K562 (cell line): ENCODE measurements around the gene CBFA2T2.

Experiments used
- ARNT ChIP-seq, 2 experiments: fragments of 450-650 bp; IDR thresholded peaks; 2 replicates each; pipeline ENCODE4 v1.6.1; 2016; ENCODE audit warnings: mild to moderate bottlenecking in 1 of 2
- GATA2 ChIP-seq: sonication (generic); formaldehyde crosslinking; IDR thresholded peaks from 2 replicates; pipeline ENCODE4 v1.4.0; 2020; ENCODE audit warnings: mild to moderate bottlenecking, missing genetic modification reagents
- MTA2 ChIP-seq: fragments of 450-650 bp; IDR thresholded peaks from 2 replicates; pipeline ENCODE4 v1.6.1; 2016; ENCODE audit warnings: low read depth
- NFRKB ChIP-seq: fragments of 450-650 bp; IDR thresholded peaks from 2 replicates; pipeline ENCODE4 v1.6.1; 2016; ENCODE audit warnings: low read depth
- NONO ChIP-seq, 2 experiments: fragments of 200-400 bp in 1 of 2; fragments of 450-650 bp in 1 of 2; formaldehyde crosslinking in 1 of 2; IDR thresholded peaks; 2 replicates each; pipeline ENCODE4 v1.6.1; 2017; ENCODE audit warnings: low read depth in 2 of 2, mild to moderate bottlenecking in 2 of 2, moderate library complexity in 2 of 2, low read length in 1 of 2
- RAD21 ChIP-seq, 2 experiments: fragments of 250-450 bp in 1 of 2; fragments of 450-650 bp in 1 of 2; sonication (Bioruptor Pico) in 1 of 2; formaldehyde crosslinking in 1 of 2; IDR thresholded peaks in 1 of 2; conservative IDR thresholded peaks in 1 of 2; 2 replicates each; pipeline versions ENCODE4 v1.4.0 to v1.8.0; 2020 to 2022; ENCODE audit warnings: mild to moderate bottlenecking in 2 of 2, moderate library complexity in 1 of 2
- ZNF76 ChIP-seq: fragments of 250-450 bp; sonication (Bioruptor Pico); IDR thresholded peaks from 2 replicates; pipeline ENCODE4 v1.4.0; 2020; ENCODE audit warnings: mild to moderate bottlenecking, moderate library complexity, borderline replicate concordance
- TF ChIP-seq, protein P1 (sequence below): fragments of 450-650 bp; IDR thresholded peaks from 2 replicates; pipeline ENCODE4 v1.6.1; 2017; ENCODE audit warnings: antibody characterized with exemption
- TF ChIP-seq, protein P2 (sequence below), 3 experiments: IDR thresholded peaks in 2 of 3; conservative IDR thresholded peaks in 1 of 3; 2 replicates each; pipeline ENCODE4 v1.5.1; 2011 to 2012; ENCODE audit warnings: low read length in 3 of 3, mild to moderate bottlenecking in 3 of 3, control low read depth in 2 of 3, improper control_type of control experiment in 1 of 3, inconsistent platforms in 1 of 3, low read depth in 1 of 3, mixed read lengths in 1 of 3, moderate library complexity in 1 of 3; ENCODE audit not compliant: insufficient read depth in 2 of 3

DNA sequence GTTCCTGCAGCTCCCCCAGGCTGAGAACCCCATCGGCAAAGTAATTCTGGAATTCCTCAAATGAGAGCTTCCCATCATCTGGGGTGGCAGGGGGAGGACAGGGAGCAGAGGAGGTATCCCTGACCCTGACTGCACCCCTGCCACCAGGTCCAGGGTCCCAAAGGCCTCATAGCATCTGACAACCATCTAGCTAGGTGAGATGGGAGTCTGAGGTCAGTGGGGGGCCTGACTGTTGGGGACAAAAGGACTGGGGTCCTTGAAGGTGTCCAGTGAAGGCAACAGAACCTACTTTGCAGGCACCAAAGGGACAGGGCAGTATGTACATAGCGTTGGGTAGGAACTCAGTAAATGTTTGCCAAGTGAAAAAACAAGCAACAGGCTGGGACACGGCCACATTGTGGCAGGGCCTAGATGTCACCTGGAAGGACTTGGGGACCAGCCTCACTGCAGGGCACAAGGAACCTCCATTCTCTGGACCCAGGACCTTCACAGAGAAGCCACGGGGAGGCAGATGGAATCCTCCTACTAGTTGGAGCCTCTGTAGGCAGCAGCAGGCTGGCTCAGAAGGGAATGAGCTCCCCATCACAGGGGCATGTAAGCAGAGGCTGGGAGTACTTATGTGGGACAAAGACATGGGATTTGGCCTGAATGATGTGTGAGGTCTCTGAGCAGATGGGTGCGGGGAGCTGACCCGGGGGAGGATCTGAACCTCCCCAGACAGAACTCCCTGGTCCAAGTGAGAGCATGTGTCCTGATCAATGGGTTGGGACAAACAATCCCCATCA lies 181.0 kb downstream of the CBFA2T2 start:
- TF ChIP-seq ZNF76 (CRISPR knock-in tag) (no peak), RAD21 (CRISPR knock-in tag; conservative IDR thresholded peaks at IDR 0.05 in 1 of 2, IDR thresholded peaks at IDR 0.05 in 1 of 2) (no peak), NFRKB (no peak), ARNT (IDR thresholded peaks at IDR 0.05) (no peak), NONO (IDR thresholded peaks at IDR 0.05; ENCODE audit: low read depth in 2 of 2, low read length in 1 of 2) (no peak), MTA2 (no peak), GATA2 (CRISPR knock-in tag) (no peak)
- TF ChIP-seq, protein P1, sequence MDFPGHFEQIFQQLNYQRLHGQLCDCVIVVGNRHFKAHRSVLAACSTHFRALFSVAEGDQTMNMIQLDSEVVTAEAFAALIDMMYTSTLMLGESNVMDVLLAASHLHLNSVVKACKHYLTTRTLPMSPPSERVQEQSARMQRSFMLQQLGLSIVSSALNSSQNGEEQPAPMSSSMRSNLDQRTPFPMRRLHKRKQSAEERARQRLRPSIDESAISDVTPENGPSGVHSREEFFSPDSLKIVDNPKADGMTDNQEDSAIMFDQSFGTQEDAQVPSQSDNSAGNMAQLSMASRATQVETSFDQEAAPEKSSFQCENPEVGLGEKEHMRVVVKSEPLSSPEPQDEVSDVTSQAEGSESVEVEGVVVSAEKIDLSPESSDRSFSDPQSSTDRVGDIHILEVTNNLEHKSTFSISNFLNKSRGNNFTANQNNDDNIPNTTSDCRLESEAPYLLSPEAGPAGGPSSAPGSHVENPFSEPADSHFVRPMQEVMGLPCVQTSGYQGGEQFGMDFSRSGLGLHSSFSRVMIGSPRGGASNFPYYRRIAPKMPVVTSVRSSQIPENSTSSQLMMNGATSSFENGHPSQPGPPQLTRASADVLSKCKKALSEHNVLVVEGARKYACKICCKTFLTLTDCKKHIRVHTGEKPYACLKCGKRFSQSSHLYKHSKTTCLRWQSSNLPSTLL = no peak
- TF ChIP-seq, protein P2, sequence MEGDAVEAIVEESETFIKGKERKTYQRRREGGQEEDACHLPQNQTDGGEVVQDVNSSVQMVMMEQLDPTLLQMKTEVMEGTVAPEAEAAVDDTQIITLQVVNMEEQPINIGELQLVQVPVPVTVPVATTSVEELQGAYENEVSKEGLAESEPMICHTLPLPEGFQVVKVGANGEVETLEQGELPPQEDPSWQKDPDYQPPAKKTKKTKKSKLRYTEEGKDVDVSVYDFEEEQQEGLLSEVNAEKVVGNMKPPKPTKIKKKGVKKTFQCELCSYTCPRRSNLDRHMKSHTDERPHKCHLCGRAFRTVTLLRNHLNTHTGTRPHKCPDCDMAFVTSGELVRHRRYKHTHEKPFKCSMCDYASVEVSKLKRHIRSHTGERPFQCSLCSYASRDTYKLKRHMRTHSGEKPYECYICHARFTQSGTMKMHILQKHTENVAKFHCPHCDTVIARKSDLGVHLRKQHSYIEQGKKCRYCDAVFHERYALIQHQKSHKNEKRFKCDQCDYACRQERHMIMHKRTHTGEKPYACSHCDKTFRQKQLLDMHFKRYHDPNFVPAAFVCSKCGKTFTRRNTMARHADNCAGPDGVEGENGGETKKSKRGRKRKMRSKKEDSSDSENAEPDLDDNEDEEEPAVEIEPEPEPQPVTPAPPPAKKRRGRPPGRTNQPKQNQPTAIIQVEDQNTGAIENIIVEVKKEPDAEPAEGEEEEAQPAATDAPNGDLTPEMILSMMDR (IDR thresholded peaks at IDR 0.05 in 2 of 3, conservative IDR thresholded peaks at IDR 0.05 in 1 of 3; ENCODE audit: insufficient read depth in 2 of 3, low read depth in 1 of 3, low read length in 3 of 3) = no peak
